SK-MEL-5 (cell line): ENCODE data around the gene TNPO2. TPM values are rescaled to one million over a fixed set of nuclear protein-coding genes. Genes with fewer than 3 reads are reported as not detected.

Experiments used
- DNase-seq: peaks from one replicate; pipeline ENCODE4 v3.0.0-alpha.2; 2016; ENCODE audit warnings: low read depth, low spot score
- in situ Hi-C: cut with HindIII; loops from 2 replicates; pipeline ENCODE4 v1.10.0; 2016; ENCODE audit warnings: low sequenced_read_pairs, high pct_unique_total_duplicates, low pct_unique_long_range_greater_than_20kb
- small RNA-seq, 2 experiments: library from RNA; depleted of rRNA; stranded (forward); fragments of <200 nt; gene quantifications; one replicate each; pipeline ENCODE3, GENCODE V24; 2014
- total RNA-seq: library from RNA; depleted of rRNA; stranded (reverse); fragments of >200 nt; shearing (Covaris generic); gene quantifications from 2 replicates; pipeline ENCODE4 v1.2.3, GENCODE V29; 2014; rRNA removed

Gene TNPO2
- total RNA-seq, 1 experiment from 2014 or later: 13.9 TPM

DNA sequence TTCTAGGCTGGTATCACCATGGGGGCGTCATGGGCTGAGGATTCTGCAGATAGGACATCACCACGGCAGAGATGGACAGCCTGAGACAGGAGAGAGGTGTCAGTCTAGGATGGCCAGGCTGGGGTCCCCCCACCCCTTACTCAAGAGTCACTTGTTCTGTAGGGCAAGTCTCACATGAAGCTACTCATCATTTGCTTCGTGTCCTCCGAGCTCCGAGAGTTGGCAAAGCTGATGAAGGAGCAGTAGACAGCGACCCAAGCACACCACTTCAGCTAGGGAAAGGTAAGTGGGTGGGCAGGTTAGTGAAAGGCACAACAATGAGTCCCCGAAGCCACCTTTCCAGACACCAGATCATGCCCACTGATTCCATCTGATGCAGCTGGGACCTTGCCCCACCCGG, 55.4 kb downstream of the TNPO2 start:
- in situ Hi-C loops: no loop called here
- DNase-seq: no peak

DNA sequence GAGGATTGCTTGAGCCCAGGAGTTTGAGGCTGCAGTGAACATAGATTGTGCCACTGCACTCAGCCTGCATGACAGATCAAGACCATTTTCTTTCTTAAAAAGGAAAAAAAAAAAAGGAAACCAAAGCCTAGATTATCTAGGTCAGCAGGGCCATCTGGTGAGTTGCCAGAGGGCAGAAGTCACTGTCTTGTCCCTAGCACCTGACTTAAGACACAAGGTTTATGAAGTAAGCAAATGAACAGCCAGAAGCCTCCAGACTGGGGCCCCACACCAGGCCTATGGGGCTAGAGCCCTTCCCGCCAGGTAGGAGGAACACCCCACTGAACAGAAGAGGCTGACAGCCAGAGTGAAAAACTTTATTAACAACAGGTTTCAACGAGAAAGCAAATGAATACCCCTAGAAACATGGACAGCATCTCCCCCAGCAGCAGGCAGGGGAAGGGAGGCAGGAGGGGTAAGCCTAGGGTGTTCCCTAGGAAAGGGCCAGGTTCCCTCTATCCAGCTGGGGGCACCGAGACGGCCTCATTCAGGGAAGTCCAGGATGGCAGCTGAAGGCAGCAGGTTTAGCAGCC, 55.9 kb downstream of the TNPO2 start:
- in situ Hi-C loops: no loop called here
- no peak for DNase-seq

DNA sequence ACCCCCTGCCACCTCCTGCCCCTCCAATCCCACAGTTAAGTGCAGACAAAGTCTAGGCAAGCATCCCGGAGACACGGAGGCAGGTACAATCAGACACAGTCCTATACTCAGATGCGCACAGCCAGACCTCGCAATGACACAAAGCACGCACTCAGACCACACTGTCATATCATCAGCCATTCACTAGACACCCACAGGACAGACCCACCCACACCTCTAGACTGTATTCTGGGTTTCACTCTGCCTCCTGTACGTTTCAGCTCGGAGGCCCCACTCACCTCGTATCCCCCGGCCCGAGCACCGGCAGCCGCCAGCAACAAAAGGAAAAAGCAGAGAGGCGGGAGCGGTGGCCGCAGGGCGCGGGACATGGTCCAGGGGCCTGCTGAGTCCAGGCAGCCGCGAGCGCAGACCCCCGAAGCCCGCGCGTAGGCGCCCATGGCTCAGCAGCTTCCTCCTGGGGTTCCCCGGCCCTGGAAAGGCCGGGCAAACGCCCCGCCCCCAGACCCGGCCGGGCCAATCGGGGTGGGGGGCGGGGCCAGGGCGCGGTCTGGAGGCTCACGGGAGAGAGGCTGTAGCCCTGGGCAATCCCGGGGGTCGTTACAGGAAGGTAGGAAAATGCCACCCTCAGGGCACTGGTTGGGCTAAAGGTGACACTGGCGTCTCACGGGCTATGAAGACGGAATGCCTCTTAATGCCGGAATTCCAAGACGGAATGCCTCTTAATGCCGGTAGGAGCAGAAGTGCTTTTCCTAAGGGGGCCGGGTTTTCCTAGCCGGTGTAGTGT, 57.3 kb downstream of the TNPO2 start, which contains the start of the genes MAN2B1 and WDR83:
TSS of gene MAN2B1 (minus strand) at position 478 of the 784 bp plus-strand sequence. CDS start at position 437, 41 bp downstream.
TSS of gene WDR83 (plus strand) at position 543 of the 784 bp plus-strand sequence. CDS start 2,984 bp downstream, outside the sequence.
- in situ Hi-C loops: no loop called here
- DNase-seq: peak; percentile 58

DNA sequence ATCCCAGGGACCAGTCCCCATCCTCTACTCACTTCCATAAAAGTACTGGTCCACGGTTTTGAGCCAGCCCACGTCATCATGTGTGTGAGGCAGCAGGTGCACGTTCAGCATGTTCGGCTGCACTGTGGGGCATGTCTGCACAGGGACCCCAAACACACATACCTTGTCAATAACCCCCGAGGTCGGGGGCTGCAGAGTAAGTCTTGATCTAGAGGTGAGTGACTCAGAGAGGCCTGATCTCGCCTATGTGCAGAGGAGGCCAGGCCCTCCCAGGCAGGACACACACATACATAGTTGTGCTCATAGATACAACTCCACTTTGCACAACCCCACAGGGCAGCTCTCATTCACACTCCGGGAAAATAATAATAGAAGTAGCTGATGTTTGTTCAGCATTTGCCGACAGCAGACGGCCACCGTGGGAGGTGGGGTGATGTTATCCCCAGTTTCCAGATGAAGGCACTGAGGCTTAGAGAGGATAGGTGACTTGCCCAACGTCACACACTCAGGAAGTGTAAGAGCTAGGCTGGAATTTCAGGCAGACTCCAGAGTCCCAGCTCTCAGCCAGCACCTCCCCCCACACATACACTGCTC, 58.0 kb downstream of the TNPO2 start:
- in situ Hi-C loops: no loop called here
- DNase-seq: no peak

DNA sequence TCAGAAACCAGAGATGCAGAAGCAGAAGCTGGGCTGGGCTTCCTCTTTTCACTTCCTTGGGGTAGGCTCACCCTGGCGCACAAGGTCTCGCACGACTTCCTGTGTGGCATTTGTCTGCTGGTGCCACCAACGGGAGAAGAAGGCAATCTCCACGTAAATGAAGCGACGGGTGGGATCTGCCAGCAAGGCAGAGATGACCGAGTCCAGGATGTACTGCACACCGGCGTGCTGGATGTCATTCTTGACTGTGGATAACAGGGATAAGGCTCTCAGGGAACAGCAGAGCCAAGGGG, 58.5 kb downstream of the TNPO2 start:
- in situ Hi-C loops: no loop called here
- DNase-seq: no peak

DNA sequence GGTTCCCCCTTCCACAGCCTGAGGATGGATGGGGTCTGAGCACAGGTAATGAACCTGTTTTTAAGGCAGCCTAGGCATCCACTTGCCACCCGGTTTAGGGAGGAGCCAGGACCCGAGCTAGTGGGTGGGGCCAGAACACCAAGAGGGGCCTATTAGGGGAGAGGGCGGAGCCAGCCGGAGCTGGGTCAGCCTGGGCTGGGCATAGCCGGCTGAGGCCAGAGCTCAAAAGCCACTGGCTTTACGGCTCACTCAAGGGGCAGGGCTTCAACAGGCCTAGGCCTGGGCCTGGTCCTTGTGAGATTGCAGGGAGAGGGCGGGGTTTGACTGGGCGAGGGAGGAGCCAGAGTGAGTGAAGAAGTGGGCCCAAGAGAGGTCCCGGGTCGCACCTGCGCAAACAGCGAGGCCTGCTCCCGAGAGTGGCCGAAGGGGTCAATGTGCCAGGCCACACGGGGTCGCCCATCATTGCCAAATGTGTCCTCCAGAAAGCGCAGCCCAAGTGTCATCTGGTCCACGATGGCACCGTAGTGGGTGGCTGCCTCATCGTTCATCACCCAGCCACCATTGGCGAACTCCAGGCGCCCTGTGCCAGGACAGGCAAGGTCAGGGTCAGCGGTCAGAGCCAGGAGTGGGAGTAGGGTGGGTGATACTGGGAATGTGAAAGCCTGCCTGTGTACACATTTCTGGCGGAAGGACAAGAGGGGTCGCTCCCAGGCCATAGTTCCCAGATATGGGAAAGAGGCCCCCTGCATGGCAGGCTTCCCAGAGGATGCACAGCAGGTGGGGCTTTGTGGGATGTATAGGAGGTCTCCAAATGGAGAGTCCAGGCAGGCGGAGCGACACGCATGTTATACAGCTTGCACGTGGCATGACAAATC, 59.1 kb downstream of the TNPO2 start:
- peak; percentile 34 for DNase-seq
- in situ Hi-C loops: no loop called here

DNA sequence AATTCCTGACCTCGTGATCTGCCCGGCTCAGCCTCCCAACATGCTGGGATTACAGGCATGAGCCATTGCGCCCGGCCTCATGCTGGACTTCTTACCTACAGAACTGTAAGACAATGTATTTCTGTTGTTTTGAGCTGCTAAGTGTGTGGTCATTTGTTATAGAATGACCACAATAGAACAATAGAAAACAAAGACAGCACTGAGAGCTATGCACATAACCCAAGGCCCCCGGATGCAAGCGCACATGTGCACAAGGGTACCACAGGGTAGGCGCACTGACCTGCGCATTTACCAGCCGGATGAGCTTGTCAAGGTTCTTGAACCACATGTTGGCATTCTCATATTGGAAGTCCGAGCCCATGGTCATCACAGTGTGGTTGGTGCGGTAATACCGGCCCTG, 62.8 kb downstream of the TNPO2 start:
- in situ Hi-C loops: no loop called here
- no peak for DNase-seq

DNA sequence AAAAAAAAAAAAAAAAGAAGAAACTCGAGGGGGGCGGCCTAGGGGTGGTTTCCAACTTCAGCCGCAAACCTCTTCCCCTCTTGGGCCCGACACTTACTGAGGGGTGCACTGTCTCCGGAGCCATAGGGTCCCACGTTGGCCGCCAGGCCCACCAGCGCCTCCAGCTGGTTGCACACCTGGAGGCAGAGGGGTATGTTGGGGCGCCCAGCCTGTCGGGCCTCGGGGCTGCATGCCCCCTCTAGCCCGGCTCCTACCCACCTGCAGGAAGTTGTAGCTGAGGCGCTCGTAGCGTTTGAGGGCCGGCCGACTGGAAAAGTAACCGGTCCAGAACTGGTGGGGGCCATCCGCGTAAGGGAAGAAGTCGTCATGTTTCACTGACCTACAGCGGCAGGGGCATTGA, 65.8 kb downstream of the TNPO2 start:
- in situ Hi-C loops: no loop called here
- DNase-seq: no peak

DNA sequence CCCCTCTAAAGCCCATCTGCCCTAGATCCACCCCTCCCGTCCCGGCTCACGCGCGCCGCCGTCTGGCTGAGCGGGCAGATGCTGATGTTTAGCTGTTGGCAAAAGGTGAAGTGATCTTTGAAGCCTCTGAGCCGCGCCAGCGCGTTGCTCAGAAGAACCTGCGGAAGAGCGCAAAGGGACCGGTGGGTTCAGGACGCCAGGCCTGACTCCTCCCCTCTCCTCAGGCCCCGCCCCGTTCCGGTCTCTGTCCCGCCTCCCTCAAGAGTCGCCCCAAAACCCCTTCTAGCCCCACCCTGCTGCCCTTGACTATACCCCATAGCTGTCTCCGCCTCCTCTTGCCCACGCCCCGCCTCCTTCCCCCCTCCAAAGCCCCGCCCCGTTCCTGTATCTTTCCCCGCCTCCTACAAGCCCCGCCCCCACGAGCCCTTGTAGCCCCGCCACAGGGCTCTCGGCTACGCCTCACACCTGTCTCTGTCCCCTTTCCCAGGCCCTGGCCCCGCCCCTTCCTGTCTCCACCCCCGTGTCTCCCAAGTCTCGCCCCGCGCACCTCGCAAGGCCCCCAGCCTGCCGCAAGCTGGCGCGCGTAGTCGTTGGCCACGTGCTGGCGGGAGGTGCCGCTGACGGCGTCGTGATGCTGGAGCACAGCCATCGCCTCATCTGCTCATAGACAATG, 66.7 kb downstream of the TNPO2 start:
- no peak for DNase-seq
- in situ Hi-C loops: no loop called here

DNA sequence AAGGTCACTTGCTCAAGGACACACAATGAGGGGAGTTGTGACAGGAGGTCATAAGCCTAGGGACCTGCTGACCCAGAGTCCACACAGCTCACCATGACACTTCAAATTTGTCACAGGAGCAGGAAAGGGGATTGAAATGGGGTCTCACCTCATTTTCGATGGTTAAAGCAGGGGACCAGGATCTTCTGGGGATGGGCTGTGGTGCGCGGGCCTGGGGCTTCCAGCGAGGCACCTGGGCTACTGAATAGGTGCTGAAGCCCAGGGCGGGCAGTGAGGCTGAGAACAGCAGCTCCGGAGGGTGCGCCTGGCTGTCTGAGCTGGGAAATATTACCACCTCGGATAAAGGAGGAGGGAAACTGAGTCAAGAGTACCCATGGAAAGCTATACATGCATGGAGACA, 68.2 kb downstream of the TNPO2 start:
- DNase-seq: no peak
- in situ Hi-C loops: no loop called here

DNA sequence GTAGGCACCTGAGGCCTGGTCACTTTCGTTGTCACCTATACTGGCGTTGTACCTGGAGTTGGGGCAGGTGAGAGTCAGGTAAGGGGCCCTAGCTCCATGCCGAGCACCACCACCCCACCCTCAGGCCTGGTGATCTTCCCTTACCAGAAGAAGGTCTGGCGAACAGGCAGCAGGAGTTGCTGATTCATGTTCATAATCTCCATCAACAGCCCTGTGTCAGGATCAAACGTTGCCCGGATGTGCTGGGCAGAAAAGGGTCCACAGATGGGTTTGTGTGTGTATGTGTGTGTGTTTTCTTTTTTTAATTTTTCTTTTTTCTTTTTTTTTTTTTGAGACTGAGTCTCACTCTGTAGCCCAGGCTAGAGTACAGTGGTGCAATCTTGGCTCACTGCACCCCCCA, 71.5 kb downstream of the TNPO2 start:
- in situ Hi-C loops: no loop called here
- DNase-seq: no peak

DNA sequence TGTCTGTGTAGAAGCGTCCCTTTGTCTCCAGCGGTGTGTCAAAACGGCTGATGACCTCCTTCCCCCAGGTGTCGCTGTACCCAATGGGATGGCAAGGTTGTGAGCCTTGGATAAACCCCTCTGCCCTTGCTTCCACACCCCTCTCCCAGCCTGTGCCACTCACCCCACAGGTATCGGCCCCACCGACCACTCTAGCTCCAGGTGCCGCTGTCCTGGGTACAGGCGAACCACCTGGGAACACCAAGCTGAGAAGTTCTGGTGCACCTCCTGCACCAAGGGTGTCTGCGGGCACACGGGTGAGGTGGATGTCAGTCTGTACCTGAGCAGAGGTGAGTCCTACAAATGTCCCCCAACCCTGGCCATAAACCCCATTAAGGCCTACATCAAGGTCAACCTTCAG, 73.8 kb downstream of the TNPO2 start:
- DNase-seq: no peak
- in situ Hi-C loops: no loop called here

Small RNA genes lying within 50 kb of the gene (small RNA-seq; reads per million reads assigned to genes)
- gene SNORD41: 11.0 to 405 reads per million in 2 experiments

Other genes with a start within 250 kb of the TNPO2 start
- gene ZNF709, start 239.1 kb downstream of the TNPO2 start, total RNA-seq: 1.6 and 2.2 TPM in 2 replicates
- 3.5 and 4.9 TPM in 2 replicates for gene ZNF564, start 172.4 kb downstream of the TNPO2 start, total RNA-seq
- 5.2 and 5.5 TPM in 2 replicates for gene ZNF490, start 113.1 kb downstream of the TNPO2 start, total RNA-seq
- 11.4 and 12.4 TPM in 2 replicates for gene ZNF791, start 113.0 kb downstream of the TNPO2 start, total RNA-seq
- gene MAN2B1, start 57.2 kb downstream of the TNPO2 start, total RNA-seq: 32.0 and 33.5 TPM in 2 replicates
- gene WDR83, start 57.1 kb downstream of the TNPO2 start, total RNA-seq: 2.9 and 8.0 TPM in 2 replicates
- gene DHPS, start 42.1 kb downstream of the TNPO2 start, total RNA-seq: 52.7 and 57.8 TPM in 2 replicates
- not detected in 2 replicates for gene GNG14, start 35.9 kb downstream of the TNPO2 start, total RNA-seq
- gene FBXW9, start 27.3 kb downstream of the TNPO2 start, total RNA-seq: 6.1 and 8.6 TPM in 2 replicates
- gene TRIR, start 10.8 kb upstream of the TNPO2 start, total RNA-seq: 180 and 188 TPM in 2 replicates
- 100 and 120 TPM in 2 replicates for gene GET3, start 13.6 kb upstream of the TNPO2 start, total RNA-seq
- gene BEST2, start 27.9 kb upstream of the TNPO2 start, total RNA-seq: not detected in 2 replicates
- gene HOOK2, start 51.6 kb upstream of the TNPO2 start, total RNA-seq: 4.9 and 5.7 TPM in 2 replicates
- gene JUNB, start 67.6 kb upstream of the TNPO2 start, total RNA-seq: 30.1 and 30.7 TPM in 2 replicates
- gene PRDX2, start 77.9 kb upstream of the TNPO2 start, total RNA-seq: not detected in 2 replicates
- gene THSD8, start 78.1 kb upstream of the TNPO2 start, total RNA-seq: 4.7 TPM in 1 of 2 replicates, not detected in the other
- gene RNASEH2A, start 82.7 kb upstream of the TNPO2 start, total RNA-seq: 27.6 and 29.2 TPM in 2 replicates
- gene RTBDN, start 110.6 kb upstream of the TNPO2 start, total RNA-seq: 0.21 and 1.6 TPM in 2 replicates
- 1.9 and 2.3 TPM in 2 replicates for gene MAST1, start 114.6 kb upstream of the TNPO2 start, total RNA-seq
- gene DNASE2, start 157.5 kb upstream of the TNPO2 start, total RNA-seq: 74.1 and 75.9 TPM in 2 replicates
- 0.24 TPM in 1 of 2 replicates, not detected in the other for gene KLF1, start 163.3 kb upstream of the TNPO2 start, total RNA-seq
- gene GCDH, start 167.2 kb upstream of the TNPO2 start, total RNA-seq: 14.2 and 20.5 TPM in 2 replicates
- gene SYCE2, start 195.4 kb upstream of the TNPO2 start, total RNA-seq: 0.50 and 0.64 TPM in 2 replicates
- gene FARSA, start 209.8 kb upstream of the TNPO2 start, total RNA-seq: 42.1 and 44.7 TPM in 2 replicates
- gene CALR, start 214.7 kb upstream of the TNPO2 start, total RNA-seq: 1,274 and 1,279 TPM in 2 replicates
- gene RAD23A, start 221.9 kb upstream of the TNPO2 start, total RNA-seq: 126 and 134 TPM in 2 replicates
- gene GADD45GIP1, start 233.3 kb upstream of the TNPO2 start, total RNA-seq: 39.6 and 45.7 TPM in 2 replicates
- not detected in 2 replicates for gene DAND5, start 245.6 kb upstream of the TNPO2 start, total RNA-seq